H1 (cell line): ENCODE data around the gene RAB11B. TPM values are rescaled to one million over a fixed set of nuclear protein-coding genes. Genes with fewer than 3 reads are reported as not detected.

Experiments used
- CTCF ChIP-seq, 3 experiments: IDR thresholded peaks; 1 replicate in 2 of 3; 2 replicates in 1 of 3; pipeline versions ENCODE4 v1.5.1 to v1.6.1; 2011; ENCODE audit warnings: low read length in 3 of 3, mild to moderate bottlenecking in 3 of 3, inconsistent platforms in 2 of 3, low read depth in 1 of 3, moderate library complexity in 1 of 3; ENCODE audit not compliant: insufficient read depth in 1 of 3; ENCODE audit errors: control extremely low read depth in 1 of 3
- EGR1 ChIP-seq: IDR thresholded peaks from 2 replicates; pipeline ENCODE4 v1.6.1; 2011; ENCODE audit warnings: low read depth, low read length, borderline replicate concordance
- HDAC2 ChIP-seq, 2 experiments: fragments of 300-600 bp in 1 of 2; sonication (generic) in 1 of 2; IDR thresholded peaks; 2 replicates each; pipeline ENCODE4 v1.6.1; 2011 to 2012; ENCODE audit warnings: low read depth in 2 of 2, low read length in 2 of 2, mild to moderate bottlenecking in 2 of 2, moderate library complexity in 2 of 2, borderline replicate concordance in 1 of 2, inconsistent platforms in 1 of 2
- KDM4A ChIP-seq: IDR thresholded peaks from one replicate; pipeline ENCODE4 v1.7.1; 2012; ENCODE audit warnings: low read depth, mild to moderate bottlenecking, moderate library complexity, low read length, inconsistent platforms; ENCODE audit not compliant: severe bottlenecking
- KDM5A ChIP-seq: fragments of 200-600 bp; IDR thresholded peaks from 2 replicates; pipeline ENCODE4 v1.7.1; 2012; ENCODE audit warnings: mild to moderate bottlenecking, low read length, inconsistent platforms, mixed read lengths
- MAFK ChIP-seq: IDR thresholded peaks from 2 replicates; pipeline ENCODE4 v1.6.1; 2012; ENCODE audit warnings: low read depth, mild to moderate bottlenecking, improper control_type of control experiment, low read length
- NANOG ChIP-seq: IDR thresholded peaks from 2 replicates; pipeline ENCODE4 v1.6.1; 2011; ENCODE audit warnings: low read length, low read depth, mild to moderate bottlenecking, inconsistent platforms; ENCODE audit not compliant: insufficient read depth, poor library complexity, severe bottlenecking
- POLR2A ChIP-seq, 2 experiments: IDR thresholded peaks; 1 replicate in 1 of 2; 2 replicates in 1 of 2; pipeline ENCODE4 v1.6.1; 2011; ENCODE audit warnings: low read depth in 2 of 2, low read length in 2 of 2, mild to moderate bottlenecking in 2 of 2; ENCODE audit errors: control extremely low read depth in 1 of 2
- SIRT6 ChIP-seq: IDR thresholded peaks from one replicate; pipeline ENCODE4 v1.7.1; 2012; ENCODE audit warnings: low read length, inconsistent platforms
- SP4 ChIP-seq: IDR thresholded peaks from 2 replicates; pipeline ENCODE4 v1.6.1; 2012; ENCODE audit warnings: low read length, inconsistent platforms
- TAF1 ChIP-seq: IDR thresholded peaks from 2 replicates; pipeline ENCODE4 v1.6.1; 2011; ENCODE audit warnings: mild to moderate bottlenecking, low read depth, low read length
- TAF7 ChIP-seq: optimal IDR thresholded peaks from 2 replicates; pipeline ENCODE3; 2011; ENCODE audit warnings: low read depth, mild to moderate bottlenecking, inconsistent platforms, low read length, moderate library complexity, borderline replicate concordance
- polyA plus RNA-seq, 7 experiments: library from polyadenylated mRNA; depleted of rRNA in 3 of 7; stranded (reverse) in 5 of 7; unstranded in 2 of 7; fragments of >200 nt in 5 of 7; fragments of 200-250 nt in 2 of 7; gene quantifications; 1 replicate in 5 of 7; 2 replicates in 1 of 7; 4 replicates in 1 of 7; pipeline versions ENCODE4 v1.2.1 to v1.2.3, GENCODE V29; 2011 to 2013; ENCODE audit warnings: missing spikeins in 2 of 7, mixed read lengths in 2 of 7
- total RNA-seq: library from RNA; stranded (reverse); fragmentation: NEBNext Ultra II Directional; extraction: Animal tissue kit (Norgen Biotek cat#: 25700); gene quantifications from 2 replicates; pipeline ENCODE4 v1.2.1, GENCODE V29; 2021

RAB11B gene
- total and polyA plus RNA-seq, 2 of the 8 experiments (the other 6 are each of a cell fraction or from before 2014, with no cell fraction given) = 50.2 to 85.8 TPM

GRCh38 chr19:8444677-8445487, 54.7 kb downstream of the RAB11B start, which contains the start of gene HNRNPM (continued):
- no peak for TF ChIP-seq CTCF (IDR thresholded peaks at IDR 0.05; ENCODE audit: control extremely low read depth in 1 of 3, insufficient read depth in 1 of 3, low read depth in 1 of 3, low read length in 3 of 3)
- no peak for TF ChIP-seq SP4
- TF ChIP-seq TAF1 = peak; percentile 99
- peak; percentile 21 for TF ChIP-seq KDM4A
- no peak for TF ChIP-seq SIRT6
- peak; percentile 71 for TF ChIP-seq KDM5A
- peak; percentile 87 for TF ChIP-seq TAF7
- peak; percentile 91 to 97 for TF ChIP-seq POLR2A (IDR thresholded peaks at IDR 0.05; ENCODE audit: control extremely low read depth in 1 of 2, low read depth in 2 of 2, low read length in 2 of 2)
- TF ChIP-seq MAFK = no peak
- no peak for TF ChIP-seq NANOG
- no peak; a peak in 1 of 4 replicates for TF ChIP-seq HDAC2 (IDR thresholded peaks at IDR 0.05; ENCODE audit: borderline replicate concordance in 1 of 2, low read depth in 2 of 2, low read length in 2 of 2)
- no peak for TF ChIP-seq EGR1
